HepG2 (cell line): ENCODE data around the gene CACHD1.

Source experiments
- RAD21 ChIP-seq: fragments of 450-650 bp; formaldehyde crosslinking; IDR thresholded peaks from 2 replicates; pipeline ENCODE4 v1.5.0; 2020; ENCODE audit warnings: mild to moderate bottlenecking
- TF ChIP-seq, protein P1 (sequence below), 2 experiments: sonication (generic) in 1 of 2; formaldehyde crosslinking in 1 of 2; IDR thresholded peaks; 2 replicates each; pipeline versions ENCODE4 v1.5.1 to v1.6.1; 2011 to 2020; ENCODE audit warnings: borderline replicate concordance in 1 of 2, low read depth in 1 of 2, low read length in 1 of 2, mild to moderate bottlenecking in 1 of 2, missing genetic modification reagents in 1 of 2, moderate library complexity in 1 of 2

GRCh38 chr1:64676386-64676785 is 206.5 kb downstream of the CACHD1 start:
- TF ChIP-seq, protein P1, sequence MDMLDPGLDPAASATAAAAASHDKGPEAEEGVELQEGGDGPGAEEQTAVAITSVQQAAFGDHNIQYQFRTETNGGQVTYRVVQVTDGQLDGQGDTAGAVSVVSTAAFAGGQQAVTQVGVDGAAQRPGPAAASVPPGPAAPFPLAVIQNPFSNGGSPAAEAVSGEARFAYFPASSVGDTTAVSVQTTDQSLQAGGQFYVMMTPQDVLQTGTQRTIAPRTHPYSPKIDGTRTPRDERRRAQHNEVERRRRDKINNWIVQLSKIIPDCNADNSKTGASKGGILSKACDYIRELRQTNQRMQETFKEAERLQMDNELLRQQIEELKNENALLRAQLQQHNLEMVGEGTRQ (IDR thresholded peaks at IDR 0.05; ENCODE audit: low read depth, low read length), result no peak
- TF ChIP-seq, protein P1 (CRISPR knock-in tag; IDR thresholded peaks at IDR 0.05; ENCODE audit: borderline replicate concordance), result no peak
- no peak for TF ChIP-seq RAD21
